Suppressor macrophage treated with lipopolysaccharide for 1 hour (primary cell): ENCODE measurements around the gene ATXN10.

ENCODE experiments used
- DNase-seq, 3 donors: peaks; one replicate each; pipeline ENCODE4 v3.0.0-alpha.2; 2020 to 2022

ATXN10 gene

GRCh38 chr22:45671783-45672563 is at the start of gene ATXN10:
Gene ATXN10, plus strand, starts transcription at chr22:45671834. Its CDS starts 230 bp downstream, at chr22:45672064.
- DNase-seq, result peak; percentile 64 to 82 (median 69)

- DNase-seq, result no peak
These were observed 49.6 kb upstream of the ATXN10 start for GRCh38 chr22:45621836-45622600.

GRCh38 chr22:45623464-45624145 is 48.0 kb upstream of the ATXN10 start:
- DNase-seq, result peak in 2 of 3 donors; percentile 62 to 64

GRCh38 chr22:45626198-45626651 is 45.4 kb upstream of the ATXN10 start:
- DNase-seq, result no peak

- DNase-seq, result no peak
These were observed 44.0 kb upstream of the ATXN10 start for GRCh38 chr22:45627489-45628233.

- DNase-seq, result no peak
These were observed 43.1 kb upstream of the ATXN10 start for GRCh38 chr22:45628515-45628914.

- peak; percentile 38 to 61 (median 49) for DNase-seq
These were observed 42.1 kb upstream of the ATXN10 start for GRCh38 chr22:45629469-45630089.

- no peak for DNase-seq
These were observed 41.2 kb upstream of the ATXN10 start for GRCh38 chr22:45630436-45630835.

GRCh38 chr22:45631140-45631840 is 40.3 kb upstream of the ATXN10 start:
- DNase-seq, result no peak

GRCh38 chr22:45631841-45632238 is 39.8 kb upstream of the ATXN10 start:
- DNase-seq, result no peak

GRCh38 chr22:45632791-45633515 is 38.7 kb upstream of the ATXN10 start:
- no peak for DNase-seq

- DNase-seq, result no peak
These were observed 35.0 kb upstream of the ATXN10 start for GRCh38 chr22:45636683-45637082.

- no peak for DNase-seq
These were observed 33.4 kb upstream of the ATXN10 start for GRCh38 chr22:45638197-45638596.

- DNase-seq, result peak; percentile 58 to 77 (median 67)
These were observed 32.5 kb upstream of the ATXN10 start for GRCh38 chr22:45638834-45639746.

GRCh38 chr22:45639747-45640102 is 31.9 kb upstream of the ATXN10 start:
- DNase-seq, result no peak

- DNase-seq, result no peak
These were observed 31.2 kb upstream of the ATXN10 start for GRCh38 chr22:45640291-45640940.

- no peak for DNase-seq
These were observed 30.6 kb upstream of the ATXN10 start for GRCh38 chr22:45640941-45641621.

GRCh38 chr22:45642986-45643385 is 28.6 kb upstream of the ATXN10 start:
- DNase-seq, result no peak

- no peak for DNase-seq
These were observed 26.9 kb upstream of the ATXN10 start for GRCh38 chr22:45644714-45645113.
